ENCODE measurements around the gene TEK. TPM values are rescaled to one million over a fixed set of nuclear protein-coding genes. Genes with fewer than 3 reads are reported as not detected.

The TEK gene
- total and polyA plus RNA-seq, 2 experiments from 2014 or later = 5.0 to 10.2 TPM

DNA sequence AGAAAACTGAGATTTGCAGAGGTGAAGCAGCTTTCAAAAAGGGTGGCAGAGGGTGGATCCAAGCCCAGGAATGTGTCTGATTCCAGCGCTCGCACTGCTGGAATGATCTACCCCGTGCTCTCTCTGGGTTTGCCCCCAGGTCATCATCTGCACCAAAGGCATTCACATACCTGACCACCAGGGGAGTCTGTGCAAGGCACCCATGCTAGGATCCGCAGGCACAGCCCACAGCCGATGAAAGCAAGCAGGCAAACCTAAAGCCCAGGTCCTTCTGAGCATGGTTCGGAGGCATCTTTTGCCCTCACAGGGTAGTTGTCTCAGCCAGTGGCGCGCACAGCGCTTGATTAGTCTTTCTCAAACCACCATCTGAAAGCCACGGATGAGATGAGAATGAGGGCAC, 56.6 kb downstream of the TEK start:
- H3K4me2 ChIP-seq (ENCODE audit: unreplicated experiment) = no peak overlapping the region
- no peak overlapping the region for H3K4me3 ChIP-seq
- H3K27me3 ChIP-seq (replicated peaks; ENCODE audit: insufficient read depth) = no peaks in the 10 kb centered on the region
- WGBS, 2 experiments (ENCODE audit: low coverage in 1 of 2, low lambda C conversion rate in 2 of 2, missing lambda C conversion rate in 2 of 2) = 77% methylated on average over 10 of the region's 10 CpGs
- H3K27ac ChIP-seq = no peak overlapping the region
- H3K4me1 ChIP-seq (ENCODE audit: insufficient read depth) = peaks cover 9% of the 10 kb centered on the region; the same call in 1 of the 2 replicates
- H3F3A ChIP-seq (ENCODE audit: insufficient read depth) = 0 out of 2 replicates have a peak, but pooled peaks cover 7% of the 10 kb centered on the region
- DNase-seq = no peak
- H3K9ac ChIP-seq = no peak overlapping the region
- no peaks in the 10 kb centered on the region for H3K36me3 ChIP-seq (ENCODE audit: low read depth)
- in situ Hi-C loops (cut with MboI) = no loop called here
- TF ChIP-seq EZH2phosphoT487 (IDR thresholded peaks at IDR 0.05; ENCODE audit: insufficient read depth, low read depth) (no peak), EZH2 (IDR thresholded peaks at IDR 0.05; ENCODE audit: insufficient read depth, poor library complexity, severe bottlenecking) (no peak)
- H3K9me2 ChIP-seq (ENCODE audit: insufficient read depth) = no peaks in the 10 kb centered on the region
- H2AFZ ChIP-seq = no peak overlapping the region
- no peaks in the 10 kb centered on the region for H3K79me2 ChIP-seq (ENCODE audit: insufficient read depth)
- H4K20me1 ChIP-seq (ENCODE audit: insufficient read depth) = no peaks in the 10 kb centered on the region
- no peaks in the 10 kb centered on the region for H3K9me3 ChIP-seq (ENCODE audit: low read depth)

DNA sequence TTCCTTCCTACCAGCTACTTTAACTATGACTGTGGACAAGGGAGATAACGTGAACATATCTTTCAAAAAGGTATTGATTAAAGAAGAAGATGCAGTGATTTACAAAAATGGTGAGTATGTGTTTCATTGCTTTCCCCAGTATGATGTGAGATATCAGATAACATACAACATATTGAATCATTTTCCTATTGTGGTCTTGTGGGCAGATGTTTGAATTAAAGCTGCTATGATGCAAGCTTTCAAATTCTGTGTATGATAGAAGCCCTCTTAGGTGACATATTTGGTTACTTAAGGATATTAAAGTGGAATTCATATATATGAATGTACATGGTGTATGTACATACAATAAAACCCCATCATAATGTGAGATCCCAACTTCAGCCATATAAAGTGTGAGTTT, 59.5 kb downstream of the TEK start:
- in situ Hi-C loops (cut with MboI) = no loop called here
- no peaks in the 10 kb centered on the region for H4K20me1 ChIP-seq (ENCODE audit: insufficient read depth)
- H3F3A ChIP-seq (ENCODE audit: insufficient read depth) = no peaks in the 10 kb centered on the region
- no peak overlapping the region for H3K9ac ChIP-seq
- WGBS, 2 experiments (ENCODE audit: low coverage in 1 of 2, low lambda C conversion rate in 2 of 2, missing lambda C conversion rate in 2 of 2) = 67 to 68% methylated on average over 1 of the region's 1 CpG
- no peaks in the 10 kb centered on the region for H3K9me2 ChIP-seq (ENCODE audit: insufficient read depth)
- no peaks in the 10 kb centered on the region for H3K36me3 ChIP-seq (ENCODE audit: low read depth)
- no peaks in the 10 kb centered on the region for H3K27me3 ChIP-seq (replicated peaks; ENCODE audit: insufficient read depth)
- no peak overlapping the region for H2AFZ ChIP-seq
- no peak overlapping the region for H3K4me2 ChIP-seq (ENCODE audit: unreplicated experiment)
- no peaks in the 10 kb centered on the region for H3K79me2 ChIP-seq (ENCODE audit: insufficient read depth)
- DNase-seq = no peak
- no peaks in the 10 kb centered on the region for H3K9me3 ChIP-seq (ENCODE audit: low read depth)
- no peak overlapping the region for H3K27ac ChIP-seq
- TF ChIP-seq EZH2phosphoT487 (IDR thresholded peaks at IDR 0.05; ENCODE audit: insufficient read depth, low read depth) (no peak), EZH2 (IDR thresholded peaks at IDR 0.05; ENCODE audit: insufficient read depth, poor library complexity, severe bottlenecking) (no peak)
- H3K4me1 ChIP-seq (ENCODE audit: insufficient read depth) = no peaks in the 10 kb centered on the region
- no peak overlapping the region for H3K4me3 ChIP-seq

DNA sequence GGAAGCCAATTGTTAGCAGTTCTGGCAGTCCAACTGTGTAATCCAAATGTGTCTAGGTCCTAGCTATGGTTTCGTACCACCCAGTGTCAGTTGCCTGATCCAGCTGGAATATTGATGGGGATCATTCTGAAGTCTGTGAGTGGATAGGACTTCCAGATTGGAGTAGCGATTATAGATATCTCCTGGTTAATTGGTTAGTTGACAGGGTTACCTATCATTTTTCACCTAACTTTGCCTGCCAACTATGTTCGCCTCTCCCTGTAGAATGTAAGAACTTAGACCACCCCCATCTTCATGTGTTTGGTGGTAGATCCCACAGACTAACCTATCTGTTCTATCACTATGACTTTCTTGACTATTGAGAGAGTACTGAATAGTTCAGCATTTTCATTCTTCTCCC, 59.9 kb downstream of the TEK start:
- H3K27ac ChIP-seq = no peak overlapping the region
- no peaks in the 10 kb centered on the region for H3F3A ChIP-seq (ENCODE audit: insufficient read depth)
- H3K4me1 ChIP-seq (ENCODE audit: insufficient read depth) = no peaks in the 10 kb centered on the region
- no peaks in the 10 kb centered on the region for H4K20me1 ChIP-seq (ENCODE audit: insufficient read depth)
- no peak overlapping the region for H3K4me3 ChIP-seq
- TF ChIP-seq EZH2 (IDR thresholded peaks at IDR 0.05; ENCODE audit: insufficient read depth, poor library complexity, severe bottlenecking) (no peak), EZH2phosphoT487 (IDR thresholded peaks at IDR 0.05; ENCODE audit: insufficient read depth, low read depth) (no peak)
- no peak overlapping the region for H2AFZ ChIP-seq
- no peaks in the 10 kb centered on the region for H3K9me3 ChIP-seq (ENCODE audit: low read depth)
- H3K27me3 ChIP-seq (replicated peaks; ENCODE audit: insufficient read depth) = no peaks in the 10 kb centered on the region
- no peaks in the 10 kb centered on the region for H3K9me2 ChIP-seq (ENCODE audit: insufficient read depth)
- H3K79me2 ChIP-seq (ENCODE audit: insufficient read depth) = no peaks in the 10 kb centered on the region
- no peaks in the 10 kb centered on the region for H3K36me3 ChIP-seq (ENCODE audit: low read depth)
- DNase-seq = no peak
- 78 to 80% methylated on average over 3 of the region's 3 CpGs for WGBS, 2 experiments (ENCODE audit: low coverage in 1 of 2, low lambda C conversion rate in 2 of 2, missing lambda C conversion rate in 2 of 2)
- no peak overlapping the region for H3K9ac ChIP-seq
- in situ Hi-C loops (cut with MboI) = no loop called here
- no peak overlapping the region for H3K4me2 ChIP-seq (ENCODE audit: unreplicated experiment)

DNA sequence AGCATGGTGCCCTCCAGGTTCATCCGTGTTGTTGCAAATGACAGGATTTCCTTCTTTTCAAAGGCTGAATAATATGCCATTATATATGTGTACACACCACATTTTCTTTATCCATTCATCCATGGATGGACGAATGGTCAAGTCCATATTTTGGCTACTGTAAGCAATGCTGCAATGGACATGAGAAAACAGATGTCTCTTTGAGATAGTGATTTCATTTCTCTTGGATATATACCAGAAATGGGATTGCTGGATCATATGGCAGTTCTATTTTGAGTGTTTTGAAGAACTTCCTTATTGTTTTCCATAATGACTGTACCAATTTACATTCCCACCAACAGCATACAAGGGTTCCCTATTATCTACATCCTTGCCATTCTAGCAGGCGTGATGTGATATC, 67.9 kb downstream of the TEK start:
- Histone ChIP-seq H3K27me3 (replicated peaks; ENCODE audit: insufficient read depth) (no peaks in the 10 kb centered on the region), H3K4me1 (ENCODE audit: insufficient read depth) (peaks cover 20% of the 10 kb centered on the region), H3K9me2 (ENCODE audit: insufficient read depth) (no peaks in the 10 kb centered on the region), H3K9ac (no peak overlapping the region), H3K27ac (no peak overlapping the region), H3K36me3 (ENCODE audit: low read depth) (no peaks in the 10 kb centered on the region), H3F3A (ENCODE audit: insufficient read depth) (0 out of 2 replicates have a peak, but pooled peaks cover 8% of the 10 kb centered on the region), H3K79me2 (ENCODE audit: insufficient read depth) (no peaks in the 10 kb centered on the region), H2AFZ (no peak overlapping the region), H4K20me1 (ENCODE audit: insufficient read depth) (no peaks in the 10 kb centered on the region), H3K9me3 (ENCODE audit: low read depth) (no peaks in the 10 kb centered on the region), H3K4me3 (no peak overlapping the region), H3K4me2 (ENCODE audit: unreplicated experiment) (no peak overlapping the region)
- WGBS, 2 experiments (ENCODE audit: low coverage in 1 of 2, low lambda C conversion rate in 2 of 2, missing lambda C conversion rate in 2 of 2) = 57 to 69% methylated on average over 3 of the region's 3 CpGs
- in situ Hi-C loops (cut with MboI) = no loop called here
- TF ChIP-seq EZH2 (IDR thresholded peaks at IDR 0.05; ENCODE audit: insufficient read depth, poor library complexity, severe bottlenecking) (no peak), EZH2phosphoT487 (IDR thresholded peaks at IDR 0.05; ENCODE audit: insufficient read depth, low read depth) (no peak)
- DNase-seq = no peak

Measured in GM23248 (cell line).